ENCODE results near the gene CD2AP. TPM values are rescaled to one million over a fixed set of nuclear protein-coding genes. Genes with fewer than 3 reads are reported as not detected.

The CD2AP gene
- total RNA-seq, 1 donor from 2014 or later = 68.8 TPM

DNA sequence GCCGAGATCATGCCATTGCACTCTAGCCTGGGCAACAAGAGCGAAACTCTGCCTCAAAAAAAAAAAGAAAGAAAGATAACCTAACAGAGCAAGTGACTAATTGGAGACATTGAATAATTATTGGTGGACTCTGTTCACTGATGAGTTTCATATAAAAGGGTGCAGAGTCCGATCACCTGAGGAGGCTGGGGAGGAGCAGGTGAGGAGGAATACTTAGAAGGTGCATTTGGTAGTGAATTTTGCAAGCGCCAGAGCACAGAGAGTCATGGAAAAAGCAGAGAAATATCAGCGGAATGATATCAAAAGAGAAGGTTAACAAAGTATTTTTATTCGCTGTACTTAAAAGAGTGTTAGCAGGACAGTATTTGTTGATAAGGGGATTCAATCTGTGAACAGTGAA is 44.4 kb downstream of the CD2AP start:
- Mint-ChIP-seq H3K27ac (ENCODE audit: unreplicated experiment) (no peak overlapping the region), H3K9me3 (ENCODE audit: unreplicated experiment) (no peaks in the 10 kb centered on the region), H3K4me3 (ENCODE audit: unreplicated experiment) (no peak overlapping the region), H3K36me3 (ENCODE audit: low read depth, unreplicated experiment) (peaks cover 5% of the 10 kb centered on the region), H3K4me1 (ENCODE audit: low read depth, unreplicated experiment) (peaks cover 30% of the 10 kb centered on the region), H3K27me3 (ENCODE audit: low read depth, unreplicated experiment) (no peaks in the 10 kb centered on the region)
- FAIRE-seq (no peak), DNase-seq (ENCODE audit: low read depth) (no peak)
- Histone ChIP-seq H3K79me2 (ENCODE audit: insufficient read depth, low read length) (peaks cover 93% of the 10 kb centered on the region), H3K27me3 (ENCODE audit: insufficient read depth, low read length) (no peaks in the 10 kb centered on the region), H3K36me3 (ENCODE audit: insufficient read depth, low read length) (no peaks in the 10 kb centered on the region), H4K20me1 (ENCODE audit: insufficient read depth, low read length) (peaks cover 63% of the 10 kb centered on the region), H2AFZ (ENCODE audit: low read depth, low read length) (no peak overlapping the region), H3K4me1 (ENCODE audit: insufficient read depth, low read length) (no peaks in the 10 kb centered on the region), H3K4me2 (ENCODE audit: low read length) (no peak overlapping the region), H3K4me3 (ENCODE audit: insufficient read depth, low read depth, low read length) (no peak overlapping the region), H3K9me3 (ENCODE audit: insufficient read depth, low read depth, low read length) (no peaks in the 10 kb centered on the region), H3K9ac (ENCODE audit: low read length) (no peak overlapping the region), H3K27ac (ENCODE audit: low read depth, low read length) (no peak overlapping the region)
- TF ChIP-seq, protein P1, sequence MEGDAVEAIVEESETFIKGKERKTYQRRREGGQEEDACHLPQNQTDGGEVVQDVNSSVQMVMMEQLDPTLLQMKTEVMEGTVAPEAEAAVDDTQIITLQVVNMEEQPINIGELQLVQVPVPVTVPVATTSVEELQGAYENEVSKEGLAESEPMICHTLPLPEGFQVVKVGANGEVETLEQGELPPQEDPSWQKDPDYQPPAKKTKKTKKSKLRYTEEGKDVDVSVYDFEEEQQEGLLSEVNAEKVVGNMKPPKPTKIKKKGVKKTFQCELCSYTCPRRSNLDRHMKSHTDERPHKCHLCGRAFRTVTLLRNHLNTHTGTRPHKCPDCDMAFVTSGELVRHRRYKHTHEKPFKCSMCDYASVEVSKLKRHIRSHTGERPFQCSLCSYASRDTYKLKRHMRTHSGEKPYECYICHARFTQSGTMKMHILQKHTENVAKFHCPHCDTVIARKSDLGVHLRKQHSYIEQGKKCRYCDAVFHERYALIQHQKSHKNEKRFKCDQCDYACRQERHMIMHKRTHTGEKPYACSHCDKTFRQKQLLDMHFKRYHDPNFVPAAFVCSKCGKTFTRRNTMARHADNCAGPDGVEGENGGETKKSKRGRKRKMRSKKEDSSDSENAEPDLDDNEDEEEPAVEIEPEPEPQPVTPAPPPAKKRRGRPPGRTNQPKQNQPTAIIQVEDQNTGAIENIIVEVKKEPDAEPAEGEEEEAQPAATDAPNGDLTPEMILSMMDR (IDR thresholded peaks at IDR 0.05; ENCODE audit: insufficient read depth, low read depth, low read length) = no peak
- TF ChIP-seq EZH2 (IDR thresholded peaks at IDR 0.05; ENCODE audit: insufficient read depth, low read length) = no peak

DNA sequence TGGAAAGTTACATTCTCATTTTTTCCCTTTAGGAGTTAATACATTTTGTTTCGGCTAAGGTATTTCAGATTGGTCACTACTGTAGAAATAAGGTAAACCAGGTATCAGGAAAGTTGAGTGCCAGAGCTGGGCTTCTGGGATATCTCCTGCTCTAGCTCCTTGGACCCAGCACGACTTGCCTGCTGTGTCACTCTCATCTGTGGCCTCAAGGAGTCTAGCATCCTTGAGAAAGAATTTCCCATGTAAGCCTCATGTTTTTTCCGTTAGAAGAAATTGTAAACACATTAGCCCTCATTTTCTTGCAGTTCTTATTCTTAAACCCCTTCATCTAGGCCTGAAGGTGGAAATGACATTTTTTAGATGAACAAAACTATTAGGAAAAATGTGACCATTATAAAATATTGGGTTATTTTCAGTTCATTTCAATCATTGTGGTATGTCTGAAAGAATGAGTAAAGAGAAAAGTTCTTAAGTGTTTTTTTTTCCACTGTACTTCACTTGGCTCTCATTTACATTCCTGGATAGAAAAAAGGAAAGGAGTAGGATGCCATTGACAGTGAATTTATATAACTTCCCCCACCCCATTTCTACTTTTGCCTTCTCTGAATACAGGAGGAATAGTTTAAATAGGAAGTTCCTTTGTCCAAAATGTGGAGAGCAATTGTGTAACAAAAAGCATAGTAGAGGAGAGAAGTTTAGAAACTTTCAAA is 46.7 kb downstream of the CD2AP start:
- no peak overlapping the region for H2AFZ ChIP-seq (ENCODE audit: low read depth, low read length)
- H3K27me3 ChIP-seq (ENCODE audit: insufficient read depth, low read length) = no peaks in the 10 kb centered on the region
- peaks cover 57% of the 10 kb centered on the region for H4K20me1 ChIP-seq (ENCODE audit: insufficient read depth, low read length)
- FAIRE-seq = no peak
- Mint-ChIP-seq H3K9me3 (ENCODE audit: unreplicated experiment) (no peaks in the 10 kb centered on the region), H3K27me3 (ENCODE audit: low read depth, unreplicated experiment) (no peaks in the 10 kb centered on the region), H3K4me1 (ENCODE audit: low read depth, unreplicated experiment) (peaks cover 27% of the 10 kb centered on the region), H3K4me3 (ENCODE audit: unreplicated experiment) (no peak overlapping the region), H3K27ac (ENCODE audit: unreplicated experiment) (peak overlapping the region; percentile 43), H3K36me3 (ENCODE audit: low read depth, unreplicated experiment) (peaks cover 3% of the 10 kb centered on the region)
- H3K27ac ChIP-seq (ENCODE audit: low read depth, low read length) = no peak overlapping the region
- H3K79me2 ChIP-seq (ENCODE audit: insufficient read depth, low read length) = peaks cover 93% of the 10 kb centered on the region
- no peaks in the 10 kb centered on the region for H3K36me3 ChIP-seq (ENCODE audit: insufficient read depth, low read length)
- peak; percentile 66 for DNase-seq (ENCODE audit: low read depth)
- no peak overlapping the region for H3K4me2 ChIP-seq (ENCODE audit: low read length)
- no peak overlapping the region for H3K9ac ChIP-seq (ENCODE audit: low read length)
- TF ChIP-seq, protein P1 (IDR thresholded peaks at IDR 0.05; ENCODE audit: insufficient read depth, low read depth, low read length) = no peak
- no peak for TF ChIP-seq EZH2 (IDR thresholded peaks at IDR 0.05; ENCODE audit: insufficient read depth, low read length)
- H3K9me3 ChIP-seq (ENCODE audit: insufficient read depth, low read depth, low read length) = no peaks in the 10 kb centered on the region
- no peaks in the 10 kb centered on the region for H3K4me1 ChIP-seq (ENCODE audit: insufficient read depth, low read length)
- no peak overlapping the region for H3K4me3 ChIP-seq (ENCODE audit: insufficient read depth, low read depth, low read length)
